B cell (primary cell): Measurements from ENCODE around the gene PLEKHG2. TPM values are rescaled to one million over a fixed set of nuclear protein-coding genes. Genes with fewer than 3 reads are reported as not detected.

Source experiments
- ATAC-seq: fragments of 200-7000 bp; cut with Tn5 transposase; one replicate; pipeline ENCODE4 v1.10.0; 2021; ENCODE audit warnings: low read depth, mild to moderate bottlenecking, moderate number of reproducible peaks, moderate library complexity
- CTCF ChIA-PET: fragments of 350-600 bp; sonication (Branson Sonifier 250); formaldehyde crosslinking; loops from one replicate; lab custom pipeline; 2021; ENCODE audit warnings: antibody characterized with exemption, inconsistent platforms; lab: Charles Lee
- POLR2A ChIA-PET: fragments of 350-600 bp; sonication (Branson Sonifier 250); formaldehyde crosslinking; loops from one replicate; lab custom pipeline; 2021; ENCODE audit warnings: antibody characterized with exemption; lab: Charles Lee
- DNase-seq: peaks from one replicate; pipeline ENCODE4 v3.0.0; 2013
- H2AFZ ChIP-seq: 2 replicates; pipeline ENCODE4 v1.6.1; 2012; ENCODE audit warnings: mild to moderate bottlenecking, low read depth, low read length; ENCODE audit not compliant: insufficient read depth, poor library complexity, severe bottlenecking
- H3K27ac ChIP-seq, 2 donors: 1 replicate in 1 of 2; 2 replicates in 1 of 2; pipeline ENCODE4 v1.5.1; 2012 to 2013; ENCODE audit warnings: low read length in 2 of 2, mild to moderate bottlenecking in 2 of 2, moderate library complexity in 1 of 2
- H3K27me3 ChIP-seq, 4 experiments: fragments of 200-600 bp in 1 of 4; sonication (generic) in 1 of 4; replicated peaks in 1 of 4; 1 replicate in 2 of 4; 2 replicates in 2 of 4; pipeline versions ENCODE4 v1.6.1 to v1.7.0; 2013 to 2016; ENCODE audit warnings: low read length in 3 of 4, mild to moderate bottlenecking in 2 of 4, mixed read lengths in 1 of 4, moderate library complexity in 1 of 4; ENCODE audit not compliant: insufficient read depth in 4 of 4, control insufficient read depth in 3 of 4; ENCODE audit errors: control extremely low read depth in 1 of 4
- H3K36me3 ChIP-seq, 2 experiments: replicated peaks in 1 of 2; 1 replicate in 1 of 2; 2 replicates in 1 of 2; pipeline versions ENCODE4 v1.6.1 to v1.7.1; 2013; ENCODE audit warnings: low read length in 1 of 2; ENCODE audit not compliant: insufficient read depth in 2 of 2, control insufficient read depth in 1 of 2; ENCODE audit errors: control extremely low read depth in 1 of 2, extremely low read depth in 1 of 2
- H3K4me1 ChIP-seq, 2 donors: fragments of 200-600 bp in 1 of 2; sonication (generic) in 1 of 2; 1 replicate in 1 of 2; 2 replicates in 1 of 2; pipeline versions ENCODE4 v1.5.1 to v1.6.1; 2013 to 2017; ENCODE audit warnings: low read length in 2 of 2; ENCODE audit not compliant: control insufficient read depth in 2 of 2, insufficient read depth in 2 of 2
- H3K4me2 ChIP-seq: replicated peaks from 2 replicates; pipeline ENCODE3; 2012; ENCODE audit warnings: mild to moderate bottlenecking, low read depth, low read length; ENCODE audit not compliant: poor library complexity, severe bottlenecking
- H3K4me3 ChIP-seq, 5 experiments: fragments of 200-600 bp in 1 of 5; sonication (generic) in 1 of 5; 1 replicate in 3 of 5; 2 replicates in 2 of 5; pipeline versions ENCODE4 v1.5.1 to v1.7.0; 2011 to 2016; ENCODE audit warnings: low read length in 4 of 5, mild to moderate bottlenecking in 4 of 5, low read depth in 2 of 5, control low read depth in 1 of 5, moderate library complexity in 1 of 5; ENCODE audit not compliant: insufficient read depth in 1 of 5; ENCODE audit errors: control extremely low read depth in 1 of 5, extremely low read depth in 1 of 5
- H3K79me2 ChIP-seq: fragments of 200-600 bp; sonication (generic); one replicate; pipeline ENCODE4 v1.6.0; 2016; ENCODE audit warnings: low read length; ENCODE audit not compliant: control insufficient read depth, insufficient read depth
- H3K9ac ChIP-seq: fragments of 200-600 bp; sonication (generic); 2 replicates; pipeline ENCODE4 v1.6.1; 2017; ENCODE audit warnings: mild to moderate bottlenecking, low read length, moderate library complexity
- H3K9me3 ChIP-seq, 3 donors: one replicate each; pipeline versions ENCODE4 v1.6.1 to v1.7.1; 2013; ENCODE audit warnings: low read length in 2 of 3; ENCODE audit not compliant: control insufficient read depth in 2 of 3, insufficient read depth in 1 of 3; ENCODE audit errors: control extremely low read depth in 1 of 3
- H4K20me1 ChIP-seq: 2 replicates; pipeline ENCODE4 v1.6.0; 2012; ENCODE audit warnings: mild to moderate bottlenecking, low read length; ENCODE audit not compliant: insufficient read depth, control insufficient read depth, poor library complexity, severe bottlenecking
- H3K27ac Mint-ChIP-seq: one replicate; pipeline ENCODE4 v1.8.0; 2021; ENCODE audit warnings: mixed read lengths
- H3K27me3 Mint-ChIP-seq: one replicate; pipeline ENCODE4 v1.8.0; 2021; ENCODE audit warnings: mixed read lengths
- H3K4me1 Mint-ChIP-seq: one replicate; pipeline ENCODE4 v1.8.0; 2021; ENCODE audit warnings: mixed read lengths
- H3K4me3 Mint-ChIP-seq: one replicate; pipeline ENCODE4 v1.8.0; 2021; ENCODE audit warnings: mixed read lengths
- H3K9me3 Mint-ChIP-seq: one replicate; pipeline ENCODE4 v1.8.0; 2022; ENCODE audit warnings: mixed read lengths; ENCODE audit not compliant: insufficient read depth
- CTCF ChIP-seq: fragments of 200-600 bp; IDR thresholded peaks from one replicate; pipeline ENCODE4 v1.8.0; 2022; ENCODE audit warnings: antibody characterized with exemption, mild to moderate bottlenecking
- EZH2 ChIP-seq: IDR thresholded peaks from 2 replicates; pipeline ENCODE4 v1.6.1; 2012; ENCODE audit warnings: borderline replicate concordance, low read depth, mild to moderate bottlenecking, moderate library complexity, low read length; ENCODE audit not compliant: insufficient read depth, poor library complexity, severe bottlenecking
- WGBS: methylation state at CpG from one replicate; pipeline ENCODE4 v1.1.5; 2013; ENCODE audit warnings: missing lambda C conversion rate; ENCODE audit not compliant: insufficient coverage; 5-methylcytosine and 5-hydroxymethylcytosine counted together
- intact Hi-C: fragments of 100-400 bp; cut with micrococcal nuclease; formaldehyde crosslinking; loops from one replicate; pipeline ENCODE4 v1.10.0; 2022
- polyA plus RNA-seq: library from polyadenylated mRNA; depleted of rRNA; stranded (reverse); fragments of >200 nt; gene quantifications from 2 replicates; pipeline ENCODE4 v1.2.3, GENCODE V29; 2012
- total RNA-seq, 2 donors: library from RNA; stranded (reverse); fragments of 120-200 nt in 1 of 2; gene quantifications; 1 replicate in 1 of 2; 2 replicates in 1 of 2; pipeline versions ENCODE4 v1.2.3 to v1.2.4, GENCODE V29; 2013 to 2022

The PLEKHG2 gene
- total and polyA plus RNA-seq, 2 donors (not counting 1 experiment from before 2014, with no cell fraction given), result 27.0 to 167 TPM

- ATAC-seq (no peak), DNase-seq (no peak)
- H3K9me3 Mint-ChIP-seq, result no peaks in the 10 kb centered on the region
- peaks cover 69% of the 10 kb centered on the region for H3K79me2 ChIP-seq
- H3K4me2 ChIP-seq, result peak overlapping the region; percentile 96
- H3K4me1 Mint-ChIP-seq, result peaks cover 61% of the 10 kb centered on the region
- no peaks in the 10 kb centered on the region for H3K27me3 ChIP-seq
- peaks cover 42 to 56% of the 10 kb centered on the region in 2 donors for H3K4me1 ChIP-seq
- peaks cover 0 to 7% of the 10 kb centered on the region in 2 experiments for H3K36me3 ChIP-seq
- ChIA-PET POLR2A (interaction anchor here (0.6 to 3.5 kb wide), 5 partner anchors 11 to 105 kb away, joined by 3 to 42 read pairs (median 4); partner anchors contain the start of genes MED29, PAF1 and RPS16), CTCF (interaction anchor here (2.4 kb wide), 1 partner anchor 28 kb away, joined by 8 read pairs; no protein-coding TSS in a partner anchor)
- peak overlapping the region; percentile 72 for H3K27ac Mint-ChIP-seq
- peak overlapping the region; percentile 98 for H3K9ac ChIP-seq
- peak overlapping the region; percentile 88 to 95 for H3K27ac ChIP-seq
- TF ChIP-seq EZH2, result no peak
- TF ChIP-seq CTCF, result no peak
- no peaks in the 10 kb centered on the region for H3K27me3 Mint-ChIP-seq
- peak overlapping the region; percentile 97 for H3K4me3 Mint-ChIP-seq
- 84% methylated on average over 13 of the region's 16 CpGs for WGBS
- intact Hi-C loops, result loop anchor here (10.0 kb wide), 1 partner anchor 388 kb away; the partner anchor contains the start of gene DYRK1B
- H3K9me3 ChIP-seq, result no peaks in the 10 kb centered on the region
- H4K20me1 ChIP-seq, result peaks cover 48% of the 10 kb centered on the region
- no peak overlapping the region for H2AFZ ChIP-seq
- peak overlapping the region; percentile 69 to 98 (median 93) for H3K4me3 ChIP-seq
Observed at GRCh38 chr19:39446365-39447084, 34.1 kb downstream of the PLEKHG2 start.

GRCh38 chr19:39448271-39448670, 35.8 kb downstream of the PLEKHG2 start:
- WGBS, result 0% methylated on average over 2 of the region's 3 CpGs
- H3K27ac Mint-ChIP-seq, result peak overlapping the region; percentile 91
- Histone ChIP-seq H3K27ac (peak overlapping the region; percentile 16 to 58), H3K79me2 (peaks cover 87% of the 10 kb centered on the region), H3K4me3 (no peak overlapping the region), H3K36me3 (peaks cover 0 to 24% of the 10 kb centered on the region in 2 experiments), H2AFZ (no peak overlapping the region), H3K9ac (peak overlapping the region; percentile 26), H3K9me3 (no peaks in the 10 kb centered on the region), H3K4me1 (peaks cover 42 to 56% of the 10 kb centered on the region in 2 donors), H3K27me3 (no peaks in the 10 kb centered on the region), H3K4me2 (peak overlapping the region; percentile 43), H4K20me1 (peaks cover 65% of the 10 kb centered on the region)
- H3K4me3 Mint-ChIP-seq, result peak overlapping the region; percentile 80
- DNase-seq, result peak; percentile 66
- no peak for ATAC-seq
- no peak for TF ChIP-seq EZH2
- TF ChIP-seq CTCF, result no peak
- POLR2A ChIA-PET, result interaction anchor here (0.6 kb wide), 1 partner anchor 330 kb away, joined by 4 read pairs; no protein-coding TSS in a partner anchor
- H3K27me3 Mint-ChIP-seq, result no peaks in the 10 kb centered on the region
- H3K9me3 Mint-ChIP-seq, result no peaks in the 10 kb centered on the region
- intact Hi-C loops, result loop anchor here (10.0 kb wide), 1 partner anchor 387 kb away; the partner anchor contains the start of gene DYRK1B
- H3K4me1 Mint-ChIP-seq, result peaks cover 73% of the 10 kb centered on the region
- CTCF ChIA-PET, result interaction anchor here (1.0 to 1.3 kb wide), 2 partner anchors 12 to 26 kb away, joined by 3 read pairs; partner anchors contain the start of gene RPS16
